NCI-H1694 (cell line): ENCODE measurements around the gene SLC24A2.

Source experiments
- DNase-seq: peaks from one replicate; lab custom pipeline; 2025; lab: John Stamatoyannopoulos, UW

Gene SLC24A2

DNA sequence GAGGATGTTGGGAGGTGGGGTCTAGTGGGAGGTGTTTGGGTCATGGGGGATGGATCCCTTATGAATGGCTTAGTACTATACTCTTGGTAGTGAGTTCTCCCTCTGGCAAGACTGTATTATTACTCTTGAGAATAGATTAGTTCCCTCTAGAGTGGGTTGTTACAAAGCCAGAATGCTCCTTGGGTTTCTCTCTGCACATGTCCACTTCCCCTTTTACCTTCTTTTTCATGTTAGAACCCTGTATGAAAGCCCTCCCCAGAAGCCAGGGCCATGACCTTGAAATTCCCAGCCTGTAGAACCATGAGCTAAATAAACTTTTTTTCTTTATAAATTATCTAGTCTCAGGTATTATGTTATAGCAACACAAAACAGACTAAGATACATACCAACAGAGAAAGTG, 31.1 kb downstream of the SLC24A2 start:
- no peak for DNase-seq

DNA sequence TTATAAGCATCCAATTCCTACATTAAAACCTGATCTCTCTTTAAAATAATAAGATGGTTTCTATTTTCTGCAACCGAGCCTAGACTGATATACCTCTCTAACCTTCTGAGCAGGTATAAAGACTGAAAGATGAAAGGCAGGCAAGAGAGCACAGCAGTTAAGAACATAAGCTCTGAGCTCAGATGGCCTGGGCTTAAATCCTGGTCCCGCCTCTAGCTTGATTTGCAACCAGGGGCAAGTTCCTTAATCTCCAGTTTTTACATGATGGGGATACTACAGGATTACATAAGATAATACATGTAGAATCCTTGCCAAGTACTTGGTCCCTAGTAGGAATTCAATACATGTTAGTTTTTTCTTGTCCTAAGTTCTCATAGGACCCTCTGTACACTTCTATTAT, 33.9 kb downstream of the SLC24A2 start:
- no peak for DNase-seq

DNA sequence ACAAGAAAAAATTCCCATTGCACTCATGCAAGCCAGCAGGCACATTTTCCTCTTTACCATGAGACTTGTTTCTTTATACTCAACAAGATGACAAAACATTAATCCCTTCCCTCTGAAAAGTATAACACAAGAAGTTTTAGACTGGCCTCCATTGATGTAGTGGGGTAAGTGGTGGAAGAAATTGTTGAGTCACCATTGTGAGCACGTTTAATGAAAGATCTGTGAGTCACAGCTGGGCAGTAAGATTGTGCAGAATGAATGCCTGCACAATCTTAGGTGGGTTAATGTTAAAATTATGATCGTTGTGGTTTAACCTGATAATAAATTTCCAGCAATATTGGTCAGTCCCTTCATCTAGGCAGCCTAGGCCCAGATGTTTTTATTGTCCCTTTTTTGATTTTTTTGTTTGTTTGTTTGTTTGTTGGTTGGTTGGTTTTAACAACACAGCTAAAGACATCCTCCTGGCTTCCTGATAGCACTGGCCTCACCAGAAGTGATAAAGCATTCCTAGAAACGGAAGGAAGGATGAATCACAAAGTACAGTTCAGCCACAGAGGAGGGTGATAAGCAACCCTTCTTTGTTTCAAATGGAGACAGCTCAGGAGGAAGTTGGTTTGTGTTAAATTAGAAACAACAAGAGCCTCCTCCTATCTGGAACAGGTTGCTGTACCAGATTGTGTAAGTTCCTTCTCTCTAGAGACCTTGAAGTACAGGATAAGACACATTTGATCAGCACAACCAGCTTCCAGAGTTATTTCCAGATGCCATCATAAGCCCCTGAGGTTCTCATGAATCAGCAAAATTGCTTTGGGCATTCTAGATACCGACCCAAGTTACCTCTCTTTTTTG, 40.3 kb downstream of the SLC24A2 start:
- DNase-seq, result no peak

DNA sequence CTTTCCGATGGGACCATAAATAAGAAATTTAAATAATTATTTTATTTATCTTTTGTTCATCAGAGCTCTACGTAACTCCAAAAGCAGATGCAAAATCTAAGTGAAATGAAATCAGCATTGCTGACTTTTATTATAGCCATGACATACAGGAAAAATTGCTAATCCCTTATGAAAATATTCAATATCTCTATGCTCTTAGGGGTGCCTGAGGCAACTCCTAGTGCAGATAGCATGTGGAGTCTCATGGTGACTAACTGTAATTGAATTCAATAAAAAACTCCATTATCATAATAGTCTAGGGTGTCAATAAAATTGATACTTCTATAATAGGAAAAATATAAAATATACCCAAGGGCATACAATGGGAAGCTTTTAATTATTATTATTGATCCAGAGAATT, 42.6 kb downstream of the SLC24A2 start:
- no peak for DNase-seq

DNA sequence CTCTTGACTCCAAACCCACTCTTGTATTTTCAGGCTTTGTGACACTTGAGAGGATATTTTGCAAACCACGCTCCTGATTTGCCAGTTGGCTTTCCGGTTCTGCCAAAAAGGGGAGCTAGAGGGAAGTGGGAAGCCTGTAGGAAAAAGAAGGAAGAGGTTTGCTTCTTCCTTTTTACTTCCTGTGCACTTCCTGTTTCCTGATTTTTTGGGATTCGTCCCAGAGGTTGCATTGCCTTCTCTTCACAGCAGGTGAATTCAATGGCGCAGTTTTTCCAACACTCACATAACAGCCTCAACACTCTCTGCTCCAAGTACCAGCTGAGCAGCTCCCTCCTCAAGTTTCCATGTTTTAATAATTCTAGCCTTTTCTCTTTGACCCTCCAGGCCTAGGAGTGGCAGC, 47.7 kb downstream of the SLC24A2 start:
- DNase-seq, result no peak
